HL-60 (cell line): ENCODE measurements around the gene MYCBP2.
A peak's percentile ranks its signal among the peaks of the same experiment; 100 is the strongest.

Source experiments
- DNase-seq, 2 experiments: peaks; one replicate each; pipeline ENCODE4 v3.0.0-alpha.2; 2010 to 2020; ENCODE audit warnings: low read depth in 1 of 2, low spot score in 1 of 2
- H3K27ac ChIP-seq: fragments of 250-450 bp; sonication (Bioruptor Pico); replicated peaks from 2 replicates; pipeline ENCODE4 v1.5.1; 2020; ENCODE audit warnings: mild to moderate bottlenecking, moderate library complexity
- H3K27me3 ChIP-seq: fragments of 250-450 bp; sonication (Bioruptor Pico); 2 replicates; pipeline ENCODE4 v1.5.1; 2021; ENCODE audit warnings: mild to moderate bottlenecking, moderate library complexity; ENCODE audit not compliant: insufficient read depth, poor library complexity, severe bottlenecking
- H3K4me3 ChIP-seq: replicated peaks from 2 replicates; pipeline ENCODE4 v1.5.1; 2011; ENCODE audit warnings: mild to moderate bottlenecking, control low read depth, low read length; ENCODE audit not compliant: insufficient read depth
- GABPA ChIP-seq: IDR thresholded peaks from 2 replicates; pipeline ENCODE4 v1.6.1; 2012; ENCODE audit warnings: low read depth
- POLR2AphosphoS5 ChIP-seq: IDR thresholded peaks from 2 replicates; pipeline ENCODE4 v1.6.1; 2012; ENCODE audit warnings: low read depth
- SPI1 ChIP-seq: IDR thresholded peaks from 2 replicates; pipeline ENCODE4 v1.6.1; 2012; ENCODE audit warnings: low read depth, mild to moderate bottlenecking, borderline replicate concordance
- TF ChIP-seq, protein P1 (sequence below): IDR thresholded peaks from 2 replicates; pipeline ENCODE4 v1.6.1; 2012; ENCODE audit warnings: low read depth; ENCODE audit not compliant: insufficient replicate concordance
- TF ChIP-seq, protein P2 (sequence below): IDR thresholded peaks from one replicate; pipeline ENCODE4 v1.5.1; 2011; ENCODE audit warnings: low read length, control low read depth, inconsistent platforms; ENCODE audit not compliant: insufficient read depth

The MYCBP2 gene

DNA sequence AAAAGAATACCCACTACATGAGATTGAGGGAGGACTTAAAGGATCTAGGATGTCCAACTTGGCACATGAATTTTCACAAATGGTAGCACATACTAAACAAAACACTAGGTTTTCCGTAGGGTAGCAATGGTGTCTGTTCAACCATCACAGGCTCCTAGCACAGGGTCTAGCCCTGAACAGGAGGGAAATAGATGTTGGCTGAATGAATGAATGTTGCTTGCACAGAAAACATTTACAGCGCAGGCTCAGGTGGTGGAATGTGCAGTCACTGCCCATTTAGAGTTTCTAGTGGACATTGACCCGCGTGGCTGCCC lies 1.9 kb upstream of the MYCBP2 start:
- no peak for TF ChIP-seq SPI1
- TF ChIP-seq, protein P1, sequence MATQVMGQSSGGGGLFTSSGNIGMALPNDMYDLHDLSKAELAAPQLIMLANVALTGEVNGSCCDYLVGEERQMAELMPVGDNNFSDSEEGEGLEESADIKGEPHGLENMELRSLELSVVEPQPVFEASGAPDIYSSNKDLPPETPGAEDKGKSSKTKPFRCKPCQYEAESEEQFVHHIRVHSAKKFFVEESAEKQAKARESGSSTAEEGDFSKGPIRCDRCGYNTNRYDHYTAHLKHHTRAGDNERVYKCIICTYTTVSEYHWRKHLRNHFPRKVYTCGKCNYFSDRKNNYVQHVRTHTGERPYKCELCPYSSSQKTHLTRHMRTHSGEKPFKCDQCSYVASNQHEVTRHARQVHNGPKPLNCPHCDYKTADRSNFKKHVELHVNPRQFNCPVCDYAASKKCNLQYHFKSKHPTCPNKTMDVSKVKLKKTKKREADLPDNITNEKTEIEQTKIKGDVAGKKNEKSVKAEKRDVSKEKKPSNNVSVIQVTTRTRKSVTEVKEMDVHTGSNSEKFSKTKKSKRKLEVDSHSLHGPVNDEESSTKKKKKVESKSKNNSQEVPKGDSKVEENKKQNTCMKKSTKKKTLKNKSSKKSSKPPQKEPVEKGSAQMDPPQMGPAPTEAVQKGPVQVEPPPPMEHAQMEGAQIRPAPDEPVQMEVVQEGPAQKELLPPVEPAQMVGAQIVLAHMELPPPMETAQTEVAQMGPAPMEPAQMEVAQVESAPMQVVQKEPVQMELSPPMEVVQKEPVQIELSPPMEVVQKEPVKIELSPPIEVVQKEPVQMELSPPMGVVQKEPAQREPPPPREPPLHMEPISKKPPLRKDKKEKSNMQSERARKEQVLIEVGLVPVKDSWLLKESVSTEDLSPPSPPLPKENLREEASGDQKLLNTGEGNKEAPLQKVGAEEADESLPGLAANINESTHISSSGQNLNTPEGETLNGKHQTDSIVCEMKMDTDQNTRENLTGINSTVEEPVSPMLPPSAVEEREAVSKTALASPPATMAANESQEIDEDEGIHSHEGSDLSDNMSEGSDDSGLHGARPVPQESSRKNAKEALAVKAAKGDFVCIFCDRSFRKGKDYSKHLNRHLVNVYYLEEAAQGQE, result no peak
- no peak for TF ChIP-seq POLR2AphosphoS5
- TF ChIP-seq, protein P2, sequence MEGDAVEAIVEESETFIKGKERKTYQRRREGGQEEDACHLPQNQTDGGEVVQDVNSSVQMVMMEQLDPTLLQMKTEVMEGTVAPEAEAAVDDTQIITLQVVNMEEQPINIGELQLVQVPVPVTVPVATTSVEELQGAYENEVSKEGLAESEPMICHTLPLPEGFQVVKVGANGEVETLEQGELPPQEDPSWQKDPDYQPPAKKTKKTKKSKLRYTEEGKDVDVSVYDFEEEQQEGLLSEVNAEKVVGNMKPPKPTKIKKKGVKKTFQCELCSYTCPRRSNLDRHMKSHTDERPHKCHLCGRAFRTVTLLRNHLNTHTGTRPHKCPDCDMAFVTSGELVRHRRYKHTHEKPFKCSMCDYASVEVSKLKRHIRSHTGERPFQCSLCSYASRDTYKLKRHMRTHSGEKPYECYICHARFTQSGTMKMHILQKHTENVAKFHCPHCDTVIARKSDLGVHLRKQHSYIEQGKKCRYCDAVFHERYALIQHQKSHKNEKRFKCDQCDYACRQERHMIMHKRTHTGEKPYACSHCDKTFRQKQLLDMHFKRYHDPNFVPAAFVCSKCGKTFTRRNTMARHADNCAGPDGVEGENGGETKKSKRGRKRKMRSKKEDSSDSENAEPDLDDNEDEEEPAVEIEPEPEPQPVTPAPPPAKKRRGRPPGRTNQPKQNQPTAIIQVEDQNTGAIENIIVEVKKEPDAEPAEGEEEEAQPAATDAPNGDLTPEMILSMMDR, result no peak
- TF ChIP-seq GABPA, result no peak
- Histone ChIP-seq H3K4me3 (peak overlapping the region; percentile 47), H3K27me3 (no peaks in the 10 kb centered on the region), H3K27ac (peak overlapping the region; percentile 96)
- no peak for DNase-seq

DNA sequence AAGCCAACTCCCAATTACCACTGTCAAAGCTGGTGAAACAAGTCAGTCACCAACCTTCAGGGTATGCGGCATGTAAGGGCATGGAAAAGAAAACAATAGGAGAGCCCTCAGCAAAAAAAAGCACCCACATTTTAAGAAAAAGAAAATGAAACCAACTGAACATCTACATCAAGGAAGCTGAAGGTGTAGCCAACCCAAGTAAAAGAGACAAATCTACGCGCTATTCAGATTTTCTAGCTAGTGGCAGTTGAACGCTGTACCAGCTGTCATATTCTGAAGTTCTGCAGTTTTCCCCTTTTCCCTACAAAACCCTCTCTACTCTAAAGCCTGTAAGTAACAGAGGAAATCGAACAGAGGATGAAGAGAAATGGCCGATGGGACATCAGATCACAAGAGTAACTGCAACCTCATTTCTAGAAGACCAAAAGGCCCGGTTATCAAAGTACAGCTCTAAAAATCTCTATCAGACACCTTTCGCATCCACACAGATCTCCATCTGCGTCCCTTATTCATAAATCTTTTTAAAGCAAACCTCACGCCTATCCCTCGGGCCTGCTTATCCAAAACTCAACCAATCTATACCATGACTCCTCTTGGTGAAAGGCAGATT lies 1.4 kb downstream of the MYCBP2 start:
- DNase-seq, result no peak
- H3K27ac ChIP-seq, result peak overlapping the region; percentile 86
- TF ChIP-seq, protein P1, result no peak
- TF ChIP-seq POLR2AphosphoS5 (no peak), SPI1 (no peak), GABPA (no peak)
- TF ChIP-seq, protein P2, result no peak

DNA sequence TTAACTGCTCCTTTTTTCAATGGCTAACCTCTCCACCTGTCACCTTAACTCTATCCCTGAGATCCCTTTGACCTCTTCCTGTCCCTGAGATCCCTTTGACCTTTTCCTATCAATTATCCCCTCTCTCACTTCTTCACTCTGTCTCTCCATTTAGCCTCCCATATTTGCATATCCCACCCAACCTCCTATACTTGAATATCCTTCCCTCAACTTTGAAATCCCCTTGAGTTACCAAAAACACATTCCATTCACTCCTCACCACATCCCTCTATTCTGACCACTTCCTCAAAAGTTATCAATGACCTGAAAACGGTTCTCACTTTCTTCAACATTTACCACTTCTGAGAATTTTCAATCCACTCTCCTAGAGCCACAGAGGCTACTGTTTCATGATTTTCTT lies 3.0 kb downstream of the MYCBP2 start:
- TF ChIP-seq, protein P1, result no peak
- TF ChIP-seq, protein P2, result no peak
- peak; percentile 99 for TF ChIP-seq SPI1
- TF ChIP-seq GABPA, result no peak
- no peak for TF ChIP-seq POLR2AphosphoS5
- Histone ChIP-seq H3K4me3 (peak overlapping the region; percentile 88), H3K27ac (peak overlapping the region; percentile 16; the same call in 1 of the 2 replicates), H3K27me3 (no peaks in the 10 kb centered on the region)
- DNase-seq, result peak in 1 of 2 experiments; percentile 55

More for the DNA sequence above, 1.4 kb downstream of the MYCBP2 start:
- Histone ChIP-seq H3K27me3 (no peaks in the 10 kb centered on the region), H3K4me3 (peak overlapping the region; percentile 88)
